COLO668 (cell line): Measurements from ENCODE around the gene HPS6.
A peak's percentile ranks its signal among the peaks of the same experiment; 100 is the strongest.

Experiments
- DNase-seq: peaks from one replicate; lab custom pipeline; 2025; ENCODE audit not compliant: unreplicated experiment; lab: John Stamatoyannopoulos, UW

HPS6 gene

DNA sequence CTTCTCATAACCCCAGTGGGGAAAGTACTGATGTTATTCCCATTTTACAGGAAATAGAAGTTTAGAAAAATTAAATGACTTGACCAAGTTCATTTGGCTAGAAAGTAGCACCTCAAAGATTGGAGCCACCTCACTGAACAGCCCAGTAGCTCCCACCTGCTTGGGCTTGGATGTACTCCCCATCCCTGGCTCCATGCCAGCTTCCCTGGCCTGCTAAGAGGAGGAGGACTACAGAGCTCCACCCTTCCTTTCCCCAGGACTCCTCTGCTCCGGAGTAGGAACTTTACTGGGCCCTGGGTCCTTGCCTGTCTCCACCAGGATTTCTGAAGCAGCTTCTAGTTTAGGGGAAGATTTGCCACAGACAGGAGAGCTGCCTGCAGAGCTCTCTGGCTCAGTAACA, 3.1 kb downstream of the HPS6 start:
- DNase-seq: peak; percentile 79

GRCh38 chr10:102069071-102069470, 3.9 kb downstream of the HPS6 start:
- no peak for DNase-seq

- peak; percentile 60 for DNase-seq
Observed at GRCh38 chr10:102072673-102073527, 7.8 kb downstream of the HPS6 start.

GRCh38 chr10:102083541-102083940, 18.4 kb downstream of the HPS6 start:
- DNase-seq: no peak

GRCh38 chr10:102085336-102085735, 20.2 kb downstream of the HPS6 start:
- no peak for DNase-seq

GRCh38 chr10:102086196-102086595, 21.0 kb downstream of the HPS6 start:
- no peak for DNase-seq

DNA sequence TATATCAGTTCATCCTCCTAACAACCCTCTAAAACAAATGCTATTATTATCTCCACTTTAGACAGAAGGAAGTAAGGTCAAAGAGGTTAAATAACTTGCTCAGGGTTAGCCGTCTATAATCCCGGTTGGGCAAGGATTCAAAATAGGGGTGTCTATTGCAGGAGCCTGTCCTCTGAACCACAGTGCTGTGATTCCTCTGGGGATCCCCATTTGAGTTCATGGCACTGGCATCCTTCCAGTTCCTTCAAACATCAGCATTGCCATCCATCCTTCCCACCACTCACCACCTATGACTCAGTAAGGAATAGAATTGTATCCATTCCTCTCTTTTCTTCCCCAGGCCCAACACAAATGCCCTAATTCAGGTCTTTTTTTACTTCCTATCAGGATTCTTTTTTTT, 25.6 kb downstream of the HPS6 start:
- no peak for DNase-seq

DNA sequence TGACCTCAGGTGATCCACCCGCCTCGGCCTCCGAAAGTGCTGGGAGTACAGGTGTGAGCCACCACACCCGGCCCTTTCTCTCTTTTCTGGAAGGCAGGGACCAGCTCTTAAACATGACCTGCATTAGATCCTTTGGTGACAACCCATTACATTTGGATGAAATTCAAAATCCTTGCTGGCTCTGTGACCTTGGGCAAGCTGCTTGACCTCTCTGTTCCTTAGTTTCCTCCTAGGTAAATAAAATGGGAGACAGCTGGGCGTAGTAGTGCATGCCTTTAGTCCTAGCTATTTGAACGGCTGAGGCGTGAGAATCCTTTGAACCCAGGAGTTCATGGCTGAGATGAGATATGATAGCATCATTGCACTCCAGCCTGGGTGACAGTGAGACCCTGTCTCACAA, 31.3 kb downstream of the HPS6 start:
- DNase-seq: no peak

- no peak for DNase-seq
Observed at GRCh38 chr10:102101152-102101551, 36.0 kb downstream of the HPS6 start.

DNA sequence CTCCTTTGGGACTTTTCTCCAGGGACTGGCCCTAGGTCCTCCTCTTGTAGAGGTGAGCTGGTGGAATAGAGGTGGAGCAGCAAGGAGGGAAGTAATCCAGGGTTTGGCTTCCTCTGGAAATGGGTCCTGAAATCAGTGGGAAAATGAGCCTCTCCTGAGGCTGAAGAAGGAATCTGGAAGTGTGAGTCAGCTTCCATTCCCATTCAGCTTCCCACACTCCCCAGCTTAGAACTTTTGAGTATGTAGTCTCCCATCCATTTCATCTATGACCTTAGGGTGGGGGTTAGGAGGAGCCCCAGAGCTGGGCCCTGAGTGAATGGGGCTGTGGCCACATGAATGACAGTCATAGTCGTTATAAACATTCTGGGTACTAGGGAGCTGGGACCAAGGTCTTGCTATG, 37.3 kb downstream of the HPS6 start:
- DNase-seq: no peak

DNA sequence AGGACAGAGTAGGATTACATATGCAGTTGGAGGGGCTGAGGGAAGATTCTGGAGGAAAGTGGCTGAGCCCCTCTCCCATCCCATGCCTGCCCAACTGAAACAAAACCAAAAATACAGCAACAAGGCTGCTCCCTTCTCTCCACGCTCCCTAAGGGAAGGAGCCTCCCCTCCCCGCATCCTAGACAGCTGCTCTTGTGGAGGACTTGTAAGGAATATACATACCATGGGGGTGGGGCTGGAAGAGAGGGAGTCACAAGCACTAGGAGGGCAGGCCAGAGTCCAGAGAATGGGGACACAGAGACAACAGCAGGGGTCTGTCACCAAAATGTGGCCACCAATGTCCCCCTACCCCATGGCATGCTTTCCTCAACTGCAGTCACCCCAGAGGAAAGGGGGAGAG, 41.8 kb downstream of the HPS6 start:
- DNase-seq: no peak

- DNase-seq: no peak
Observed at GRCh38 chr10:102109166-102110116, 44.3 kb downstream of the HPS6 start.

- no peak for DNase-seq
Observed at GRCh38 chr10:102111276-102111675, 46.1 kb downstream of the HPS6 start.

GRCh38 chr10:102112210-102112817, 47.2 kb downstream of the HPS6 start:
- DNase-seq: no peak

GRCh38 chr10:102113261-102113955, 48.3 kb downstream of the HPS6 start:
- DNase-seq: no peak

GRCh38 chr10:102113956-102114857, 49.1 kb downstream of the HPS6 start:
- peak; percentile 22 for DNase-seq

DNA sequence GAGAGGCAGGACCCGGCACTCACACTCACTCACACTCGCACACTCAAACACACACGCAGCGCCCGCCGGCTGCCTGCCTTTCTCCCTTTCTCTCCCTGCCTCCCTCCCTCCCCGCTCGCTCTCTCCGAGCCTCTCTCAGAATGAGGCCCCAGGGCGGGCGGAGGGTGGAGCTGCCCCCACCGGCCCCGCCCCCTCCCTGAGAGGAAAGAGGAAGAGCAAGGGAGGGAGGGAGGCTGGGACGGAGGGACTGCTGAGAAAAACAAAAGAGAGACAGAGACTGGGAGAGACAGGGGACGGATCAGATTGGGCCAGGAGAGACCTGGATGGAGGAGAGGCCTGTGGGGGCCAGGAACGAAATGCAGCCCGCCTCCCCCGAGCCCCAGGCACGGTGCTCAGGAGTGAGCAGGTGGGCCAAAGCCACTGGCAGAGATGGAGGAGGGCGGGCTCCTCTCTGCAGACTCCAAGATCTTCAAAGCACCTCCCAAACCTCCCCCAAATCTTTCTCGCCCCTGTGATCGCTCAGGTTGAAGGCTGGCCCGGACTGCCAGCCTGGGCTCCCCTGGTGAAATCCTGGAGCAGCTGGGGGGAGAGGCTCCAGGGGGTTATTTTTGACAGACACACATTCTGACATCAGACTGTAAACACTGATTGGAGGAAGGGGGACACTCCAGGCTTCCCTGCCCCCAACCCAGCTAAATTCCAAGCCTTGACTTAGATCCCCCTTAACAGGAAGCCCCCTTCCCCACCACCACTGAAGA, 49.9 kb downstream of the HPS6 start:
- peak; percentile 86 for DNase-seq

- DNase-seq: no peak
Observed at GRCh38 chr10:102115775-102116174, 50.6 kb downstream of the HPS6 start.

DNA sequence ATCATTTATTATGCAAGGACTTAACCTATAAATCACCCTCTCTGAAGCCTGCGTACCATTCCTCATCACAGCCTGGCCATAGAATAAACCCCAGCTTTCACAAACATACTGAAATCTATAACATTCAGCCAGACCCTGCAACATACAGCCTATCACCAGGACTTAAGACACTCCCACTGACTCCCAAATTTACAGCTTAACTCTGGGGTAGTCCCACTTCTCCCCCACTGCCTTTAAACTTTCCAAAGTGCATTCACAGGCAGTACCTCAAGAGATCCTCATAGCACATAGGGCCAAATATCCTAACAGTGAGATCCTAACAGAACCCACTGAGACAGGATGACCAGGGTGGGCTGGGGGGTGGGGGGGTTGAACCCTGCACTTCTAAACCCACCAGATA, 51.5 kb downstream of the HPS6 start:
- no peak for DNase-seq
